IMR-90 (cell line): ENCODE measurements around the gene C9orf78. TPM values are rescaled to one million over a fixed set of nuclear protein-coding genes. Genes with fewer than 3 reads are reported as not detected.

Experiments
- ATAC-seq: fragments of 200-7000 bp; cut with Tn5 transposase; 2 replicates; pipeline ENCODE4 v1.9.1; 2020; ENCODE audit warnings: low read depth, mild to moderate bottlenecking, moderate library complexity
- BruUV-seq: library from RNA; stranded (reverse); fragments of 400-500 nt; replicated peaks from 2 replicates; lab custom pipeline; 2021; lab: Mats Ljungman, UMichigan
- CTCF ChIA-PET: fragments of 300-600 bp; formaldehyde crosslinking; extraction: SDS; loops from one replicate; lab custom pipeline; 2021; ENCODE audit warnings: antibody characterized with exemption; lab: Yijun Ruan, JAX
- POLR2A ChIA-PET: fragments of 300-600 bp; sonication (Branson Sonifier 250); formaldehyde crosslinking; loops from one replicate; lab custom pipeline; 2022; ENCODE audit warnings: antibody characterized with exemption; ENCODE audit not compliant: unreplicated experiment; lab: Charles Lee
- DNase-seq: peaks from one replicate; pipeline ENCODE4 v3.0.0; 2013
- H2AFZ ChIP-seq: replicated peaks from 2 replicates; pipeline ENCODE3; 2013; ENCODE audit warnings: low read length, mild to moderate bottlenecking; ENCODE audit not compliant: poor library complexity
- H2AK5ac ChIP-seq: 2 replicates; pipeline ENCODE4 v1.6.1; 2013; ENCODE audit warnings: low read depth, low read length, inconsistent platforms
- H2AK9ac ChIP-seq: replicated peaks from 2 replicates; pipeline ENCODE3; 2013; ENCODE audit warnings: mild to moderate bottlenecking, low read depth, low read length, moderate library complexity; ENCODE audit not compliant: poor library complexity
- H2BK120ac ChIP-seq: 2 replicates; pipeline ENCODE4 v1.6.1; 2013; ENCODE audit warnings: low read depth, low read length, inconsistent platforms
- H2BK15ac ChIP-seq: 3 replicates; pipeline ENCODE4 v1.6.1; 2013; ENCODE audit warnings: low read depth, low read length, inconsistent platforms
- H2BK20ac ChIP-seq: 2 replicates; pipeline ENCODE4 v1.6.1; 2013; ENCODE audit warnings: low read depth, mild to moderate bottlenecking, inconsistent platforms, low read length, moderate library complexity
- H2BK5ac ChIP-seq: 2 replicates; pipeline ENCODE4 v1.6.1; 2013; ENCODE audit warnings: mild to moderate bottlenecking, low read depth, low read length, inconsistent platforms; ENCODE audit not compliant: poor library complexity, severe bottlenecking
- H3K14ac ChIP-seq: replicated peaks from 2 replicates; pipeline ENCODE4 v1.6.1; 2013; ENCODE audit warnings: low read depth, low read length, inconsistent platforms
- H3K18ac ChIP-seq: 2 replicates; pipeline ENCODE4 v1.6.1; 2013; ENCODE audit warnings: low read depth, low read length, control low read depth
- H3K23ac ChIP-seq: 2 replicates; pipeline ENCODE4 v1.6.1; 2013; ENCODE audit warnings: low read depth, low read length, inconsistent platforms
- H3K27ac ChIP-seq: 2 replicates; pipeline ENCODE4 v1.5.1; 2013; ENCODE audit warnings: mild to moderate bottlenecking, control low read depth, low read length; ENCODE audit not compliant: insufficient read depth
- H3K27me3 ChIP-seq: 2 replicates; pipeline ENCODE4 v1.6.1; 2013; ENCODE audit warnings: low read length; ENCODE audit not compliant: control insufficient read depth, insufficient read depth
- H3K36me3 ChIP-seq: 2 replicates; pipeline ENCODE4 v1.6.1; 2013; ENCODE audit warnings: low read length, mixed read lengths; ENCODE audit not compliant: control insufficient read depth, insufficient read depth
- H3K4ac ChIP-seq: 2 replicates; pipeline ENCODE4 v1.6.1; 2013; ENCODE audit warnings: low read depth, low read length, inconsistent platforms
- H3K4me1 ChIP-seq: 2 replicates; pipeline ENCODE4 v1.6.1; 2013; ENCODE audit warnings: low read length, mixed read lengths; ENCODE audit not compliant: control insufficient read depth, insufficient read depth
- H3K4me2 ChIP-seq: 2 replicates; pipeline ENCODE4 v1.6.1; 2013; ENCODE audit warnings: low read depth, mild to moderate bottlenecking, control low read depth, low read length, moderate library complexity
- H3K4me3 ChIP-seq: 2 replicates; pipeline ENCODE4 v1.5.1; 2013; ENCODE audit warnings: low read depth, mild to moderate bottlenecking, control low read depth, low read length, moderate library complexity; ENCODE audit not compliant: insufficient read depth
- H3K56ac ChIP-seq: 2 replicates; pipeline ENCODE4 v1.6.1; 2013; ENCODE audit warnings: low read length, inconsistent platforms; ENCODE audit not compliant: insufficient read depth; ENCODE audit errors: extremely low read depth
- H3K79me1 ChIP-seq, 2 experiments: 2 replicates each; pipeline ENCODE4 v1.6.1; 2013; ENCODE audit warnings: low read length in 2 of 2, inconsistent platforms in 1 of 2, low read depth in 1 of 2
- H3K9ac ChIP-seq: 2 replicates; pipeline ENCODE4 v1.6.1; 2013; ENCODE audit warnings: low read depth, low read length, control low read depth
- H3K9me1 ChIP-seq: 2 replicates; pipeline ENCODE4 v1.6.1; 2013; ENCODE audit warnings: low read length, inconsistent platforms; ENCODE audit not compliant: insufficient read depth
- H3K9me3 ChIP-seq: 2 replicates; pipeline ENCODE4 v1.6.1; 2013; ENCODE audit warnings: low read length; ENCODE audit not compliant: control insufficient read depth, insufficient read depth
- H4K20me1 ChIP-seq: 2 replicates; pipeline ENCODE4 v1.6.1; 2013; ENCODE audit warnings: low read length, inconsistent platforms; ENCODE audit not compliant: insufficient read depth
- H4K5ac ChIP-seq: 2 replicates; pipeline ENCODE4 v1.6.1; 2013; ENCODE audit warnings: mild to moderate bottlenecking, low read depth, low read length, control low read depth
- H4K8ac ChIP-seq, 2 experiments: 2 replicates each; pipeline ENCODE4 v1.6.1; 2013; ENCODE audit warnings: low read depth in 2 of 2, low read length in 2 of 2, control low read depth in 1 of 2, inconsistent platforms in 1 of 2
- H4K91ac ChIP-seq: 2 replicates; pipeline ENCODE4 v1.6.1; 2013; ENCODE audit warnings: low read depth, low read length, inconsistent platforms; ENCODE audit not compliant: insufficient read depth
- BHLHE40 ChIP-seq: fragments of 150-350 bp; IDR thresholded peaks from 2 replicates; pipeline ENCODE4 v1.6.1; 2016; ENCODE audit warnings: mild to moderate bottlenecking, low read depth, low read length
- CTCF ChIP-seq: conservative IDR thresholded peaks from 2 replicates; pipeline ENCODE4 v1.5.1; 2012; ENCODE audit warnings: mild to moderate bottlenecking, low read depth, low read length, improper control_type of control experiment
- ELK1 ChIP-seq: fragments of 150-350 bp; IDR thresholded peaks from 2 replicates; pipeline ENCODE4 v1.6.1; 2016; ENCODE audit warnings: low read depth, mild to moderate bottlenecking, low read length, moderate library complexity, borderline replicate concordance
- MAFK ChIP-seq: IDR thresholded peaks from 2 replicates; pipeline ENCODE4 v1.6.1; 2012; ENCODE audit warnings: low read depth, low read length, improper control_type of control experiment
- MAZ ChIP-seq: IDR thresholded peaks from 2 replicates; pipeline ENCODE4 v1.6.1; 2012; ENCODE audit warnings: low read depth, mild to moderate bottlenecking, low read length, improper control_type of control experiment, moderate library complexity, borderline replicate concordance
- RAD21 ChIP-seq: IDR thresholded peaks from 2 replicates; pipeline ENCODE4 v1.6.1; 2012; ENCODE audit warnings: low read length, improper control_type of control experiment
- USF2 ChIP-seq: fragments of 150-350 bp; IDR thresholded peaks from 2 replicates; pipeline ENCODE4 v1.6.1; 2017; ENCODE audit warnings: mild to moderate bottlenecking, antibody characterized with exemption, low read length, low read depth
- WGBS, 2 experiments: methylation state at CpG; one replicate each; pipeline versions ENCODE4 v1.1.5 to v1.1.7; 2013; ENCODE audit warnings: missing lambda C conversion rate in 2 of 2; ENCODE audit not compliant: insufficient read length in 1 of 2; ENCODE audit errors: extremely low coverage in 2 of 2; 5-methylcytosine and 5-hydroxymethylcytosine counted together
- dilution Hi-C: fragments of 300-500 bp; cut with HindIII; formaldehyde crosslinking; loops from one replicate; pipeline ENCODE4 v1.14.3; 2018; ENCODE audit warnings: low sequenced_read_pairs; ENCODE audit not compliant: unreplicated experiment
- in situ Hi-C: fragments of 300-500 bp; cut with MboI; formaldehyde crosslinking; loops from 3 replicates; pipeline ENCODE4 v1.14.3; 2019; ENCODE audit warnings: low sequenced_read_pairs, inconsistent platforms, mixed read lengths
- intact Hi-C: fragments of 100-400 bp; cut with micrococcal nuclease; formaldehyde crosslinking; loops from 2 replicates; pipeline ENCODE4 v1.10.0; 2022
- polyA plus RNA-seq, 3 experiments: library from polyadenylated mRNA; depleted of rRNA; stranded (reverse); fragments of >200 nt; gene quantifications; 2 replicates each; pipeline ENCODE4 v1.2.3, GENCODE V29; 2012; ENCODE audit warnings: low replicate concordance in 1 of 3
- total RNA-seq: library from RNA; depleted of rRNA; stranded (reverse); fragments of >200 nt; gene quantifications from 2 replicates; pipeline ENCODE4 v1.2.3, GENCODE V29; 2012

C9orf78 gene
- total and polyA plus RNA-seq, 2 of the 4 experiments (the other 2 are of a cell fraction) = 29.8 to 46.0 TPM

- no peak overlapping the region for H2AK5ac ChIP-seq
- TF ChIP-seq MAZ (no peak), CTCF (no peak), USF2 (no peak), ELK1 (no peak), MAFK (no peak), RAD21 (no peak), BHLHE40 (no peak)
- no peak overlapping the region for H2AK9ac ChIP-seq
- ATAC-seq (no peak), DNase-seq (no peak)
- H2BK120ac ChIP-seq = no peak overlapping the region
- H4K5ac ChIP-seq = no peak overlapping the region
- H2BK20ac ChIP-seq = no peak overlapping the region
- ChIA-PET POLR2A (no interaction called here), CTCF (no interaction called here)
- no TSS peak for BruUV-seq
- peaks cover 39% of the 10 kb centered on the region for H3K36me3 ChIP-seq
- H3K4ac ChIP-seq = no peak overlapping the region
- H3K18ac ChIP-seq = no peak overlapping the region
- dilution Hi-C loops = no loop called here
- no peak overlapping the region for H3K9ac ChIP-seq
- no peak overlapping the region for H3K27ac ChIP-seq
- intact Hi-C loops = no loop called here
- H3K4me3 ChIP-seq = no peak overlapping the region
- peaks cover 13 to 19% of the 10 kb centered on the region in 2 experiments for H3K79me1 ChIP-seq
- no peak overlapping the region for H3K56ac ChIP-seq
- H4K8ac ChIP-seq = no peak overlapping the region
- H4K91ac ChIP-seq = no peak overlapping the region
- peaks cover 11% of the 10 kb centered on the region; the same call in 1 of the 2 replicates for H4K20me1 ChIP-seq
- in situ Hi-C loops = no loop called here
- H3K9me1 ChIP-seq = peaks cover 6% of the 10 kb centered on the region; the same call in 1 of the 2 replicates
- no peak overlapping the region for H2AFZ ChIP-seq
- H3K9me3 ChIP-seq = no peaks in the 10 kb centered on the region
- H3K14ac ChIP-seq = no peak overlapping the region
- H3K4me1 ChIP-seq = peaks cover 2% of the 10 kb centered on the region; the same call in 1 of the 2 replicates
- H2BK5ac ChIP-seq = no peak overlapping the region
- WGBS, 2 experiments = no CpG with 5 or more reads among the region's 6 CpGs
- no peak overlapping the region for H3K4me2 ChIP-seq
- no peak overlapping the region for H2BK15ac ChIP-seq
- no peaks in the 10 kb centered on the region for H3K27me3 ChIP-seq
- no peak overlapping the region for H3K23ac ChIP-seq
These were observed 8.7 kb downstream of the C9orf78 start for GRCh38 chr9:129826344-129826743.
